CD8-positive, alpha-beta memory T cell (primary cell): Measurements from ENCODE around the gene DEPP1. TPM values are rescaled to one million over a fixed set of nuclear protein-coding genes. Genes with fewer than 3 reads are reported as not detected.

Experiments
- CTCF ChIA-PET: fragments of 350-600 bp; sonication (Branson Sonifier 250); formaldehyde crosslinking; loops from one replicate; lab custom pipeline; 2021; ENCODE audit warnings: antibody characterized with exemption; lab: Charles Lee
- POLR2A ChIA-PET: fragments of 350-600 bp; sonication (Branson Sonifier 250); formaldehyde crosslinking; loops from one replicate; lab custom pipeline; 2021; ENCODE audit warnings: antibody characterized with exemption; lab: Charles Lee
- DNase-seq, 5 donors: peaks; one replicate each; pipeline versions ENCODE4 v3.0.0 to v3.0.0-alpha.2; 2020 to 2022; ENCODE audit warnings: mixed read lengths in 1 of 5
- H3K27ac ChIP-seq: one replicate; pipeline ENCODE4 v1.7.0; 2013; ENCODE audit warnings: low read depth, mild to moderate bottlenecking, low read length, moderate library complexity
- H3K27me3 ChIP-seq: 2 replicates; pipeline ENCODE4 v1.7.0; 2013; ENCODE audit warnings: low read length, mild to moderate bottlenecking; ENCODE audit not compliant: insufficient read depth, poor library complexity, severe bottlenecking
- H3K36me3 ChIP-seq: 2 replicates; pipeline ENCODE4 v1.7.0; 2013; ENCODE audit warnings: mild to moderate bottlenecking, low read length, moderate library complexity; ENCODE audit not compliant: insufficient read depth
- H3K4me1 ChIP-seq: 2 replicates; pipeline ENCODE4 v1.7.0; 2013; ENCODE audit warnings: mild to moderate bottlenecking, low read length, moderate library complexity; ENCODE audit not compliant: insufficient read depth
- H3K4me3 ChIP-seq: 2 replicates; pipeline ENCODE4 v1.7.0; 2013; ENCODE audit warnings: mild to moderate bottlenecking, low read length
- H3K9me3 ChIP-seq: 2 replicates; pipeline ENCODE4 v1.7.0; 2013; ENCODE audit warnings: mild to moderate bottlenecking, low read length
- H3K27ac Mint-ChIP-seq, 8 donors: one replicate each; pipeline ENCODE4 v1.8.0; 2020 to 2021; ENCODE audit warnings: mixed read lengths in 8 of 8, mild to moderate bottlenecking in 6 of 8, inconsistent platforms in 3 of 8, moderate library complexity in 3 of 8
- H3K27me3 Mint-ChIP-seq, 2 donors: one replicate each; pipeline ENCODE4 v1.8.0; 2020 to 2021; ENCODE audit warnings: mixed read lengths in 2 of 2, mild to moderate bottlenecking in 1 of 2, moderate library complexity in 1 of 2
- H3K36me3 Mint-ChIP-seq, 3 donors: one replicate each; pipeline ENCODE4 v1.8.0; 2020 to 2021; ENCODE audit warnings: mixed read lengths in 3 of 3, inconsistent platforms in 1 of 3, mild to moderate bottlenecking in 1 of 3
- H3K4me1 Mint-ChIP-seq, 3 donors: one replicate each; pipeline ENCODE4 v1.8.0; 2020 to 2021; ENCODE audit warnings: mixed read lengths in 3 of 3, inconsistent platforms in 1 of 3, mild to moderate bottlenecking in 1 of 3
- H3K4me3 Mint-ChIP-seq, 7 donors: one replicate each; pipeline ENCODE4 v1.8.0; 2020 to 2021; ENCODE audit warnings: mixed read lengths in 7 of 7, mild to moderate bottlenecking in 6 of 7, moderate library complexity in 4 of 7, inconsistent platforms in 2 of 7
- H3K9me3 Mint-ChIP-seq, 5 donors: one replicate each; pipeline ENCODE4 v1.8.0; 2020 to 2022; ENCODE audit warnings: mixed read lengths in 5 of 5, mild to moderate bottlenecking in 3 of 5, moderate library complexity in 2 of 5, inconsistent platforms in 1 of 5
- polyA plus RNA-seq: library from polyadenylated mRNA; unstranded; fragments of 300-500 nt; fragmentation: Illumina TruSeq; gene quantifications from one replicate; pipeline ENCODE4 v1.2.3, GENCODE V29; 2021
- total RNA-seq, 2 experiments: library from RNA; stranded (reverse); gene quantifications; one replicate each; pipeline ENCODE4 v1.2.3, GENCODE V29; 2021

Gene DEPP1
- total and polyA plus RNA-seq, 3 experiments from 2014 or later = 0.11 TPM; not detected in 2

DNA sequence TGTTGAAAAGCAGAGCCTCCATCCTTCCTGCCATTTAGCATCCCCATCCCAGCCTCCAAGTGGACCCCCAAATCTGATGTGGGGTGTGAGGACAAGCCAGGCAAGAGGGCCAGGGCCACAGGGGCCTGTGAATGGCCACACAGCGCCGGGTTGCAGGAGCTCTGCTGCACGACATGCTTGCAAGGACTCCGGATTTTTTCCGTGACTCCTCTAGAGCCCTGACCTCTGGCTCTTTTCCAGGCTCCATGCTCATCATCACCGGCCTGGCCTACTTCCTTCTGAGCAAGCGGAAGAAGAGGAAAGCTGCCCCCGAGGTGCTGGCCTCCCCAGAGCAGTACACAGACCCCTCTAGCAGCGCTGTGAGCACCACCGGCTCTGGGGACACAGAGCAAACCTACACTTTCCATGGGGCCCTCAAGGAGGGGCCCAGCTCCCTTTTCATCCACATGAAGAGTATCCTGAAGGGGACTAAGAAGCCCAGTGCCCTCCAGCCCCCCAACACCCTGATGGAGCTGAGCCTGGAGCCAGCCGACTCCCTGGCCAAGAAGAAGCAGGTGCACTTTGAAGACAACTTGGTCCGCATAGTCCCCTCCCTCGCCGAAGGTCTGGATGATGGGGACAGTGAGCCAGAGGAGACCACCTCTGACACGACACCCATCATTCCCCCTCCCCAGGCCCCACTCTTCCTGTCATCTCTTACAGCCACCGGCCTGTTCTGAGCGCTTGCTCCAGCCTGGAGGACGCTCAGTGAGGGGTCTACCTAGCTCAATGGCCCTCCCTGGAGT lies 44.0 kb downstream of the DEPP1 start:
- ChIA-PET POLR2A (no interaction called here), CTCF (interaction anchor here (0.8 to 3.4 kb wide), 2 partner anchors 27 to 39 kb away, joined by 3 to 30 read pairs; partner anchors contain the start of gene RASSF4)
- Mint-ChIP-seq H3K27ac (peak overlapping the region in 1 of 8 donors; percentile 78), H3K27me3 (peaks cover 0 to 13% of the 10 kb centered on the region in 2 donors), H3K36me3 (no peaks in the 10 kb centered on the region), H3K9me3 (peaks cover 0 to 5% (median 0%) of the 10 kb centered on the region in 5 donors), H3K4me1 (peaks cover 0 to 4% (median 0%) of the 10 kb centered on the region in 3 donors), H3K4me3 (no peak overlapping the region)
- Histone ChIP-seq H3K4me3 (no peak overlapping the region), H3K36me3 (no peaks in the 10 kb centered on the region), H3K4me1 (no peaks in the 10 kb centered on the region), H3K27ac (no peak overlapping the region), H3K9me3 (no peaks in the 10 kb centered on the region), H3K27me3 (no peaks in the 10 kb centered on the region)
- peak in 1 of 5 donors; percentile 27 for DNase-seq

GRCh38 chr10:44933451-44934321 lies 44.9 kb downstream of the DEPP1 start:
- Histone ChIP-seq H3K27ac (no peak overlapping the region), H3K36me3 (no peaks in the 10 kb centered on the region), H3K27me3 (no peaks in the 10 kb centered on the region), H3K4me1 (no peaks in the 10 kb centered on the region), H3K4me3 (no peak overlapping the region), H3K9me3 (no peaks in the 10 kb centered on the region)
- no peak for DNase-seq
- no peak overlapping the region for H3K4me3 Mint-ChIP-seq
- ChIA-PET POLR2A (no interaction called here), CTCF (interaction anchor here (0.6 to 3.4 kb wide), 16 partner anchors 10 to 71 kb away, joined by 3 to 36 read pairs (median 7); partner anchors contain the start of genes DEPP1, RASSF4 and TMEM72)
- peaks cover 3 to 7% of the 10 kb centered on the region in 2 donors for H3K27me3 Mint-ChIP-seq
- peaks cover 0 to 2% (median 0%) of the 10 kb centered on the region in 5 donors for H3K9me3 Mint-ChIP-seq
- H3K36me3 Mint-ChIP-seq = no peaks in the 10 kb centered on the region
- peak overlapping the region in 2 of 8 donors; percentile 20 to 25 for H3K27ac Mint-ChIP-seq
- H3K4me1 Mint-ChIP-seq = peaks cover 0 to 4% (median 0%) of the 10 kb centered on the region in 3 donors

DNA sequence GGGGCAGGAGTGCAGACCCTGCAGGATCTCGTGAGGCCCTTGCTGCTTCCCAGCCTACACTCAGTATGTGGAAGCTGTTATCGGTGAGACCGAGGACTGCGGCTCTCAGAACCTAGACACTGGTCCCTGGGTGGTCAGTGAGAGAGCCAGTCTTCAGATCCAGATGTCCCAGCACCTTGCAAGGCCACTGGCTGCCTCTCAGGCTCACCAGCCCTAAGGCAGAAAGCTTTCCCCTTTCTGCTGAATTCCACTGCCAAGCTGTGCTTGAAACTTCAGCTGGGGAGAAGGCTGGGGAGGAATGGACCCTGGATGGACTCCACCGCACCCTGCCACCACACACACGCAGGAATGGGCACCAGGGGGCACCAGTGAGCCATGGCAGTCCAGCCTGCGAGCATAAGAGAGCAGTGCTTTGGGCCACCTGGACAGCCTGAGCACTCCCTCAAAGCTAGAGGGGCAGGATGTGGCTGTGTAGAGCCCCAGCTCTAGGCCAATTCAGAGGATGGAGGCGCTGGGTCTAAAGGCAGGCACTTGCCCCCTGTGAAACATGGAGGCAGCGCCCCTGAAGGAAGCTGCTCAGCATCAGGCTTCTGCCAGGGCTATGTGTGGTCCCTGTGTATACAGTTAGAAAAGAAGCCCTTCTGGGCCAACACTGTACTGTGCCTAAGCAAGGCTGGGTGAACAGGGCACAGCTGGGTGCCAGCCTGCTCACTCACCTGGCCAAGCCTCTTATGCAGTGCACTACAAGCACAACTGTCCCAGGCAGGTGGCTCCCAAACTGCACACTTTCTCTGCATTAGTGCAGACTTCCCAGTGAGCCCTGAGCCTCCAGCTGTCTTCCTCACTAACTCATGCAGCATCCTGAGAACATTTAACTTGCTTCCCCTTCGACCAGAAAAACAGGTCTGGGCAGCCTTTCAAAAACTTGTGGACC lies 45.8 kb downstream of the DEPP1 start:
- Mint-ChIP-seq H3K9me3 (no peaks in the 10 kb centered on the region), H3K27me3 (peaks cover 3 to 4% of the 10 kb centered on the region in 2 donors), H3K4me1 (peaks cover 0 to 4% (median 0%) of the 10 kb centered on the region in 3 donors), H3K27ac (peak overlapping the region in 1 of 8 donors; percentile 25), H3K36me3 (no peaks in the 10 kb centered on the region), H3K4me3 (no peak overlapping the region)
- Histone ChIP-seq H3K27ac (no peak overlapping the region), H3K27me3 (no peaks in the 10 kb centered on the region), H3K36me3 (no peaks in the 10 kb centered on the region), H3K9me3 (no peaks in the 10 kb centered on the region), H3K4me1 (no peaks in the 10 kb centered on the region), H3K4me3 (no peak overlapping the region)
- ChIA-PET POLR2A (no interaction called here), CTCF (interaction anchor here (0.6 to 3.4 kb wide), 18 partner anchors 11 to 72 kb away, joined by 3 to 36 read pairs (median 6); partner anchors contain the start of genes DEPP1, RASSF4 and TMEM72)
- peak; percentile 69 to 86 (median 76) for DNase-seq

DNA sequence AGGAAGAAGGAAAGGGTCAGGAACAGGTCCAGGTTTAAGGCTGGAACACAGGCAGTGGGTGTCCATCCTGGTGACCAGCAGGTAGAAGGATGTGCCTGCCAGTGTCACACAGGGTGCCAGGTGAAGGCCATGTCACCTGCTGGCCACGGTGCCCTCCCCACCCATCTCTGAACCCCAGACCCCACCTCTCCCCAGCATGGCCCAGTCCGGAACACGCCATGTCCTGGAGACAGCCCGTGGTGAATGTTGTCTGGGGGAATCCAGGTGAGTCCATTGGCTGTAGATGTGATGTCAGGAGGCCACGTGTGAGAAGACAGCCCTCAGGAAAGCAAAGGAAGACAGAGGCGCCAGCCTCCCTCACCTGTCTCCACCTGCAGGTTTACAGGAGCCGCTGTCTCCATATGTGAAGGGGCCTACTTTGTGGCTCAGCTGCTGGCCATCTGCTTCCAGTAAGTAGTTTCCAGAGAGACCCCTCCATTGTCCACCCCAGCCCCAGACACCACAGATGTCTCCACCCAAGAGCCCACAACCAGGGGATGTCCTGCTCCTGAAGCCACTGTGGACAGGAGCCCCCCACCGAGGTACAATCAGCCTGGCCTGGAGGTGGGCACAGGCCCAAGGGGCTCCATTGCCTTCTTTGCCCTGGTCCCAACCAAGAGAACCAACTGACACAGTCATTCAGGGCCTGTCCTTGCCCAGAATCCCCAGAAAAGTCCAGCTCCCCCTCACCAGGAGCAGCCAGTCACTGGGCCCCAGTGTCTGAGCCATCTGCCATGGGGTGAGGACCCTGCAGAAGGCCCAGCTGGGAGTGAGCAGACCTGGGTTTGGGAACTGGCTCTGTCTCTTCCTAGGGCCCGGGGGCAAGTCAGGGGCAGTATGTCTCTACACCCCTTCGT lies 46.7 kb downstream of the DEPP1 start:
- Mint-ChIP-seq H3K4me1 (peaks cover 0 to 4% (median 0%) of the 10 kb centered on the region in 3 donors), H3K4me3 (no peak overlapping the region), H3K27ac (no peak overlapping the region), H3K27me3 (peaks cover 0 to 3% of the 10 kb centered on the region in 2 donors), H3K36me3 (no peaks in the 10 kb centered on the region), H3K9me3 (no peaks in the 10 kb centered on the region)
- no peaks in the 10 kb centered on the region for H3K4me1 ChIP-seq
- no peaks in the 10 kb centered on the region for H3K9me3 ChIP-seq
- DNase-seq = no peak
- H3K36me3 ChIP-seq = no peaks in the 10 kb centered on the region
- no peaks in the 10 kb centered on the region for H3K27me3 ChIP-seq
- H3K27ac ChIP-seq = no peak overlapping the region
- H3K4me3 ChIP-seq = no peak overlapping the region
- ChIA-PET POLR2A (no interaction called here), CTCF (interaction anchor here (0.9 to 3.4 kb wide), 15 partner anchors 10 to 67 kb away, joined by 3 to 36 read pairs (median 6); partner anchors contain the start of genes DEPP1, RASSF4 and TMEM72)

DNA sequence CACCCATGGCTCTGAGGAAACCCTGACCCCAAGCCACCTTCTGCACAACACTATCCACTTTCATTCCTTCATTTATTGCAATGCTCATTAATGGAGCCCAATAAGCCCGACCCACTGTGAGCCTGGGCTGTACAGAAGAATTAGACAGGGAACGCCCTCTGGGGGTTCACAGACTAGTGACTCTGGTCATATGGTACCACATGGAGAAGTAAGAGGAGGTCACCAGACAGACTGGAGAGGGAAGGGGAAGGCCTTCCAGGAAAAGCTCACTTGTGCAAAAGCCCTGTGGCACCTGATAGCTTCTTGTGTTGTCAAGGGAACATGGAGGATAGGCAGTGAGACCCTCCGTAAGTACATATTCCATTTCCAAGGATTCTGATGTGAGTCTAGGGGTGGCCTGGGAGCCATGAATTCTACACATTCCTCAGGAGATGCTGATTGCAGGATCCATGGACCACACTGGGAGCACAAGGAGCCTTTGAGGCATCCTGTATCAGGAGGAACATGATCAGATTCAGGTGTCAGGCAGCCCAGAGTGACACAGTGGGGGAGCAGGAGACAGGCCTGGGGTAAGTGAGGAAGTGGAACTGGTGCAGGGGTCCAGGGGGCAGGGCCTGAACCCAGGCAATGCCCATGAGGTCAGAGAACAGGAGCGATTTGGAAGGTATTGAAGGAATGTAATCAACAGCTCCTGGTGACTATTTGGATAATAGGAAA lies 47.5 kb downstream of the DEPP1 start:
- CTCF ChIA-PET = interaction anchor here (3.4 kb wide), 1 partner anchor 31 kb away, joined by 30 read pairs; the partner anchor contains the start of gene RASSF4
- POLR2A ChIA-PET = no interaction called here
- Histone ChIP-seq H3K9me3 (no peaks in the 10 kb centered on the region), H3K27ac (no peak overlapping the region), H3K36me3 (no peaks in the 10 kb centered on the region), H3K4me3 (no peak overlapping the region), H3K27me3 (no peaks in the 10 kb centered on the region), H3K4me1 (no peaks in the 10 kb centered on the region)
- no peaks in the 10 kb centered on the region for H3K36me3 Mint-ChIP-seq
- H3K27me3 Mint-ChIP-seq = peaks cover 0 to 3% of the 10 kb centered on the region in 2 donors
- no peak overlapping the region for H3K27ac Mint-ChIP-seq
- H3K9me3 Mint-ChIP-seq = no peaks in the 10 kb centered on the region
- peaks cover 0 to 4% (median 0%) of the 10 kb centered on the region in 3 donors for H3K4me1 Mint-ChIP-seq
- DNase-seq = no peak
- H3K4me3 Mint-ChIP-seq = no peak overlapping the region

- no peaks in the 10 kb centered on the region for H3K4me1 Mint-ChIP-seq
- peak overlapping the region in 1 of 8 donors; percentile 82 for H3K27ac Mint-ChIP-seq
- H3K27me3 Mint-ChIP-seq = peaks cover 0 to 3% of the 10 kb centered on the region in 2 donors
- Histone ChIP-seq H3K36me3 (no peaks in the 10 kb centered on the region), H3K9me3 (no peaks in the 10 kb centered on the region), H3K27me3 (no peaks in the 10 kb centered on the region), H3K4me3 (no peak overlapping the region), H3K27ac (no peak overlapping the region), H3K4me1 (no peaks in the 10 kb centered on the region)
- ChIA-PET POLR2A (no interaction called here), CTCF (no interaction called here)
- no peaks in the 10 kb centered on the region for H3K36me3 Mint-ChIP-seq
- no peak for DNase-seq
- no peak overlapping the region for H3K4me3 Mint-ChIP-seq
- no peaks in the 10 kb centered on the region for H3K9me3 Mint-ChIP-seq
These were observed 49.0 kb downstream of the DEPP1 start for GRCh38 chr10:44929356-44930255.
